Endothelial cell of umbilical vein (primary cell): Measurements from ENCODE around the gene TTI1. TPM values are rescaled to one million over a fixed set of nuclear protein-coding genes. Genes with fewer than 3 reads are reported as not detected.

ENCODE experiments used
- BruUV-seq: library from RNA; stranded (reverse); fragments of 400-500 nt; replicated peaks from 2 replicates; lab custom pipeline; 2021; lab: Mats Ljungman, UMichigan
- CTCF ChIA-PET: fragments of 300-600, 350-600 bp; sonication (Branson Sonifier 250); formaldehyde crosslinking; loops from one replicate; lab custom pipeline; 2021; ENCODE audit warnings: antibody characterized with exemption, inconsistent platforms; lab: Charles Lee
- POLR2A ChIA-PET: fragments of 300-600, 350-600 bp; sonication (Branson Sonifier 250); formaldehyde crosslinking; loops from one replicate; lab custom pipeline; 2021; ENCODE audit warnings: antibody characterized with exemption, inconsistent platforms; lab: Charles Lee
- DNase-seq: peaks from one replicate; pipeline ENCODE4 v3.0.0-alpha.2; 2011; ENCODE audit warnings: low read depth, low spot score
- FAIRE-seq: peaks from 2 replicates; lab custom pipeline; 2011; peaks lifted over from hg19 to GRCh38; lab: Jason Lieb, UNC
- H2AFZ ChIP-seq: 2 replicates; pipeline ENCODE4 v1.6.0; 2012; ENCODE audit warnings: low read depth, low read length, control low read depth, inconsistent platforms
- H3K27ac ChIP-seq: 2 replicates; pipeline ENCODE4 v1.5.1; 2011; ENCODE audit warnings: low read depth, mild to moderate bottlenecking, control low read depth, low read length, moderate library complexity; ENCODE audit not compliant: insufficient read depth
- H3K27me3 ChIP-seq, 2 experiments: 2 replicates each; pipeline versions ENCODE4 v1.6.0 to v1.6.1; 2011; ENCODE audit warnings: low read length in 2 of 2, mixed read lengths in 1 of 2; ENCODE audit not compliant: control insufficient read depth in 2 of 2, insufficient read depth in 2 of 2
- H3K36me3 ChIP-seq, 2 experiments: 2 replicates in 1 of 2; 3 replicates in 1 of 2; pipeline ENCODE4 v1.5.1; 2011; ENCODE audit warnings: low read length in 2 of 2, mild to moderate bottlenecking in 1 of 2, moderate library complexity in 1 of 2; ENCODE audit not compliant: control insufficient read depth in 2 of 2, insufficient read depth in 2 of 2; ENCODE audit errors: extremely low read depth in 1 of 2
- H3K4me1 ChIP-seq: 3 replicates; pipeline ENCODE4 v1.5.1; 2011; ENCODE audit warnings: mild to moderate bottlenecking, low read length; ENCODE audit not compliant: control insufficient read depth, insufficient read depth; ENCODE audit errors: extremely low read depth
- H3K4me2 ChIP-seq: 2 replicates; pipeline ENCODE4 v1.6.1; 2011; ENCODE audit warnings: low read length, control low read depth, mixed read lengths; ENCODE audit not compliant: insufficient read depth
- H3K4me3 ChIP-seq, 3 experiments: fragments of 200-600 bp in 1 of 3; sonication (generic), shearing (Covaris generic) in 1 of 3; replicated peaks in 1 of 3; 2 replicates each; pipeline ENCODE4 v1.5.1; 2011 to 2016; ENCODE audit warnings: control low read depth in 3 of 3, low read length in 3 of 3, mild to moderate bottlenecking in 2 of 3, inconsistent platforms in 1 of 3, low read depth in 1 of 3, moderate library complexity in 1 of 3; ENCODE audit not compliant: insufficient read depth in 1 of 3
- H3K79me2 ChIP-seq: 2 replicates; pipeline ENCODE4 v1.6.0; 2012; ENCODE audit warnings: low read length, inconsistent platforms; ENCODE audit not compliant: control insufficient read depth, insufficient read depth
- H3K9ac ChIP-seq: replicated peaks from 2 replicates; pipeline ENCODE3; 2011; ENCODE audit warnings: low read length, control low read depth; ENCODE audit not compliant: insufficient read depth; ENCODE audit errors: extremely low read depth
- H3K9me1 ChIP-seq: replicated peaks from 3 replicates; pipeline ENCODE4 v1.6.0; 2011; ENCODE audit warnings: mild to moderate bottlenecking, low read length; ENCODE audit not compliant: control insufficient read depth, insufficient read depth; ENCODE audit errors: extremely low read depth
- H3K9me3 ChIP-seq: replicated peaks from 2 replicates; pipeline ENCODE4 v1.5.1; 2012; ENCODE audit warnings: low read length, inconsistent platforms; ENCODE audit not compliant: control insufficient read depth, insufficient read depth
- H4K20me1 ChIP-seq: replicated peaks from 2 replicates; pipeline ENCODE3; 2011; ENCODE audit warnings: mild to moderate bottlenecking, low read length; ENCODE audit not compliant: control insufficient read depth, insufficient read depth; ENCODE audit errors: extremely low read depth
- EZH2 ChIP-seq: IDR thresholded peaks from 2 replicates; pipeline ENCODE4 v1.6.1; 2012; ENCODE audit warnings: borderline replicate concordance, low read depth, mild to moderate bottlenecking, moderate library complexity, low read length, inconsistent platforms; ENCODE audit not compliant: severe bottlenecking
- FOS ChIP-seq: IDR thresholded peaks from 2 replicates; pipeline ENCODE4 v1.6.1; 2011; ENCODE audit warnings: mild to moderate bottlenecking, low read length, moderate library complexity, borderline replicate concordance; ENCODE audit not compliant: insufficient read depth
- GATA2 ChIP-seq: IDR thresholded peaks from 2 replicates; pipeline ENCODE4 v1.7.0; 2011; ENCODE audit warnings: low read depth, mild to moderate bottlenecking, moderate library complexity, mixed read lengths, low read length; ENCODE audit not compliant: insufficient read length, insufficient read depth
- JUN ChIP-seq: IDR thresholded peaks from 2 replicates; pipeline ENCODE4 v1.6.1; 2011; ENCODE audit warnings: borderline replicate concordance, low read depth; ENCODE audit not compliant: insufficient read length, insufficient read depth
- MYC ChIP-seq: IDR thresholded peaks from one replicate; pipeline ENCODE4 v1.6.1; 2011; ENCODE audit warnings: mild to moderate bottlenecking, low read depth, low read length
- POLR2A ChIP-seq: IDR thresholded peaks from 2 replicates; pipeline ENCODE4 v1.6.1; 2012; ENCODE audit warnings: low read depth, mild to moderate bottlenecking, control low read depth, low read length
- POLR2AphosphoS5 ChIP-seq: IDR thresholded peaks from 2 replicates; pipeline ENCODE4 v1.6.1; 2012; ENCODE audit warnings: low read depth, mild to moderate bottlenecking, control low read depth, low read length, moderate library complexity; ENCODE audit not compliant: insufficient read depth
- dilution Hi-C: fragments of 300-500 bp; cut with MboI; formaldehyde crosslinking; loops from one replicate; pipeline ENCODE4 v1.15.0; 2019; ENCODE audit warnings: low sequenced_read_pairs; ENCODE audit not compliant: extremely low pct_ligation_motif_present
- intact Hi-C: fragments of 100-400 bp; cut with micrococcal nuclease; formaldehyde crosslinking; loops from one replicate; pipeline ENCODE4 v1.10.0; 2022
- polyA plus RNA-seq, 4 experiments: library from polyadenylated mRNA; depleted of rRNA in 3 of 4; stranded (reverse) in 3 of 4; unstranded in 1 of 4; fragments of >200 nt; gene quantifications; 2 replicates each; pipeline versions ENCODE4 v1.2.1 to v1.2.3, GENCODE V29; 2011 to 2012; ENCODE audit warnings: missing spikeins in 1 of 4
- total RNA-seq: library from RNA; stranded (reverse); gene quantifications from 2 replicates; pipeline ENCODE4 v1.2.3, GENCODE V29; 2021
- TF ChIP-seq, protein P1 (sequence below): IDR thresholded peaks from 2 replicates; pipeline ENCODE4 v1.6.1; 2011; ENCODE audit not compliant: insufficient read depth, insufficient read length
- TF ChIP-seq, protein P2 (sequence below), 2 donors: IDR thresholded peaks; 1 replicate in 1 of 2; 2 replicates in 1 of 2; pipeline ENCODE4 v1.5.1; 2011; ENCODE audit warnings: low read length in 2 of 2, mild to moderate bottlenecking in 2 of 2, moderate library complexity in 2 of 2, control low read depth in 1 of 2, inconsistent platforms in 1 of 2, low read depth in 1 of 2; ENCODE audit not compliant: insufficient read depth in 1 of 2; ENCODE audit errors: extremely low read depth in 1 of 2

TTI1 gene
- total and polyA plus RNA-seq, 2 donors (not counting 3 experiments of a cell fraction or from before 2014, with no cell fraction given), result 13.2 to 23.2 TPM

DNA sequence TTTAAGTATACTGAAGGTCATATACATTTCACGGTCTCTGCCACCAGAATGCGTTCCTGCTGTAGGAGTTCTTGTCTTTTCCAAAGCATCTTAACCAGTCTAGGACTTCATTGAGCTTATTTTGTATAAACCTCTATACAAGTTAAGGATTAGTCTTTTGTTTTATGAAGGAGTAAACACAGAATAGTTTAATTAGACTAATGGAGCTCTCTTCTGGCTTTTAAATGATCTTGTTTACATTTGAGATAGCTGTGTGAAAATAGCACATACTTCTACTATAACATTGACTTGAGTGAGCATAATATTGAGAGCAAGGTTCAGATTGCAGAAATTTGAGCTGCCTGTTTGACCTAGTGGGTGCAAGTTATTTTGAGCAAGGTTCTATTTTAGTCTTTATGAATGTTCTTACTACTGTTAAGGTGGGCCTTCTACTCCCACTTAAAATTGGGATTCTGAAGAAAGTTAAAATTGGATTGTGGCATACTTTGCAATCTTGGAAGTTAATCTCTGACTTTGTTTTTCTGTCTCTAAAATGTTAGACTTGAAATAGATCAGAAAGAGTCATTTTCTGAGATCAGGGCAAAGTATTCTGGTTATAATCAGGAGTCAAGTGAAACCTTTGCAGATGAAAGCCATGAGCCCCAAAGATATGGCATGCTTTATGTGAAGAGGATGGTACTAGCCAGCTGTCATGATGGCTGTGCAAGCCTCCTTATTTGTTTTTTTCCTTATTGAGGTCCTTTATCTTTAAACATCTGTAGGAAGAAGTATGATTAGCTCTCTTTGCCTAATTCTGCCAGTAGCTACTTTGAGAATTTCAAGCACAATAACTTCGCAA is 42.1 kb upstream of the TTI1 start:
- Histone ChIP-seq H4K20me1 (no peaks in the 10 kb centered on the region), H3K4me1 (peaks cover 14% of the 10 kb centered on the region), H3K27me3 (no peaks in the 10 kb centered on the region), H3K36me3 (peaks cover 6 to 7% of the 10 kb centered on the region in 2 experiments), H3K4me2 (no peak overlapping the region), H3K27ac (no peak overlapping the region), H3K9me1 (no peaks in the 10 kb centered on the region), H3K79me2 (peaks cover 11% of the 10 kb centered on the region), H3K9ac (no peak overlapping the region), H3K9me3 (no peaks in the 10 kb centered on the region), H2AFZ (no peak overlapping the region), H3K4me3 (no peak overlapping the region)
- BruUV-seq, result no TSS peak
- intact Hi-C loops (no loop called here), dilution Hi-C loops (no loop called here)
- FAIRE-seq (no peak), DNase-seq (no peak)
- POLR2A ChIA-PET, result no interaction called here
- TF ChIP-seq JUN, result no peak
- TF ChIP-seq MYC, result no peak
- no peak for TF ChIP-seq FOS
- TF ChIP-seq, protein P1, sequence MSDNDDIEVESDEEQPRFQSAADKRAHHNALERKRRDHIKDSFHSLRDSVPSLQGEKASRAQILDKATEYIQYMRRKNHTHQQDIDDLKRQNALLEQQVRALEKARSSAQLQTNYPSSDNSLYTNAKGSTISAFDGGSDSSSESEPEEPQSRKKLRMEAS, result no peak
- TF ChIP-seq POLR2A, result no peak
- TF ChIP-seq, protein P2, sequence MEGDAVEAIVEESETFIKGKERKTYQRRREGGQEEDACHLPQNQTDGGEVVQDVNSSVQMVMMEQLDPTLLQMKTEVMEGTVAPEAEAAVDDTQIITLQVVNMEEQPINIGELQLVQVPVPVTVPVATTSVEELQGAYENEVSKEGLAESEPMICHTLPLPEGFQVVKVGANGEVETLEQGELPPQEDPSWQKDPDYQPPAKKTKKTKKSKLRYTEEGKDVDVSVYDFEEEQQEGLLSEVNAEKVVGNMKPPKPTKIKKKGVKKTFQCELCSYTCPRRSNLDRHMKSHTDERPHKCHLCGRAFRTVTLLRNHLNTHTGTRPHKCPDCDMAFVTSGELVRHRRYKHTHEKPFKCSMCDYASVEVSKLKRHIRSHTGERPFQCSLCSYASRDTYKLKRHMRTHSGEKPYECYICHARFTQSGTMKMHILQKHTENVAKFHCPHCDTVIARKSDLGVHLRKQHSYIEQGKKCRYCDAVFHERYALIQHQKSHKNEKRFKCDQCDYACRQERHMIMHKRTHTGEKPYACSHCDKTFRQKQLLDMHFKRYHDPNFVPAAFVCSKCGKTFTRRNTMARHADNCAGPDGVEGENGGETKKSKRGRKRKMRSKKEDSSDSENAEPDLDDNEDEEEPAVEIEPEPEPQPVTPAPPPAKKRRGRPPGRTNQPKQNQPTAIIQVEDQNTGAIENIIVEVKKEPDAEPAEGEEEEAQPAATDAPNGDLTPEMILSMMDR (IDR thresholded peaks at IDR 0.05; ENCODE audit: extremely low read depth in 1 of 2, insufficient read depth in 1 of 2, low read depth in 1 of 2, low read length in 2 of 2), result no peak
- TF ChIP-seq GATA2, result no peak
- TF ChIP-seq EZH2, result no peak
- TF ChIP-seq POLR2AphosphoS5, result no peak
- CTCF ChIA-PET, result interaction anchor here (0.6 to 4.3 kb wide), 11 partner anchors 8 to 143 kb away, joined by 3 to 104 read pairs (median 7); no protein-coding TSS in a partner anchor
